CD4-positive, alpha-beta T cell treated with Interleukin-6 for 4 hours (primary cell): Measurements from ENCODE around the gene HIF3A.
"Not testable (repeated sequence)": the region's sequence is repeated elsewhere in the genome, so short reads cannot be mapped to it uniquely, and the experiment has no call there.

ENCODE experiments used
- DNase-seq: peaks from one replicate; pipeline ENCODE4 v3.0.0-alpha.2; 2020; ENCODE audit warnings: mixed read lengths

Gene HIF3A

DNA sequence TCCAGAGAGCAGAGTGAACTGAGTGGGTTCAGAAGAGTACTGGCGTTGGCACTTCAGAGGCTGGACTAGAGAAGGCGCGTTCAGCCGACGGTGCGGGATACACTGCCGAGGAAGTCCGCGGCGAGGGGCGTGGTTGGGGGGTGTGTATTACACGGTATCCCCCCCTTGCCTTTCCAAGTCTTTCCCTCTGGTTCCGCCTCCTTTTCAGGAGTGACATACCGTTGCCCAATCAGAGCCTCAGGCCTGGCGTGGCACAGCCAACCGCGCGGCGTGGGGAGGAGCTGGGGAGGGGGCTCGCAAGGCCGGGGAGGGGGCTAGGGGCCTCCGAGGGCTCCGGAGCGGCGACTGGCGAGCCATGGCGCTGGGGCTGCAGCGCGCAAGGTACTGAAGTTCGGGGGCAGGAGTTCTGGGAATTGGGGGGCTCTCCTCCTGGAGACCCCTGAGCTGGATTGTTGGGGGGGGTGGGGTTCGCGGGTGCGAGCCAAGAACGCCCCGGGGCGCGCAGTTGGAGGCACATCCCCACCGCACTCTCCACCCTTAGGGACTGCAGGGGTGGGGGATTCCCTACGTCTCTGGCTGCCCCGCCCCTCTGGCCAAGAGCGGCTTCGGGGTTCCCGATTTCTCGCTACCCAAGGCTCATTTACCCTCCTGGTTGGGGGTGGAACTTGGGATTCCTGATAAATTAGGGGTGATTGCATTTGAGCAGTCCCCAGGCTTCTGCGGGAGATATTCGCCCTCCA lies at the start of gene HIF3A:
TSS of gene HIF3A (plus strand) at position 321 of the 740 bp plus-strand sequence. CDS start at position 356, 35 bp downstream.
- no peak for DNase-seq

DNA sequence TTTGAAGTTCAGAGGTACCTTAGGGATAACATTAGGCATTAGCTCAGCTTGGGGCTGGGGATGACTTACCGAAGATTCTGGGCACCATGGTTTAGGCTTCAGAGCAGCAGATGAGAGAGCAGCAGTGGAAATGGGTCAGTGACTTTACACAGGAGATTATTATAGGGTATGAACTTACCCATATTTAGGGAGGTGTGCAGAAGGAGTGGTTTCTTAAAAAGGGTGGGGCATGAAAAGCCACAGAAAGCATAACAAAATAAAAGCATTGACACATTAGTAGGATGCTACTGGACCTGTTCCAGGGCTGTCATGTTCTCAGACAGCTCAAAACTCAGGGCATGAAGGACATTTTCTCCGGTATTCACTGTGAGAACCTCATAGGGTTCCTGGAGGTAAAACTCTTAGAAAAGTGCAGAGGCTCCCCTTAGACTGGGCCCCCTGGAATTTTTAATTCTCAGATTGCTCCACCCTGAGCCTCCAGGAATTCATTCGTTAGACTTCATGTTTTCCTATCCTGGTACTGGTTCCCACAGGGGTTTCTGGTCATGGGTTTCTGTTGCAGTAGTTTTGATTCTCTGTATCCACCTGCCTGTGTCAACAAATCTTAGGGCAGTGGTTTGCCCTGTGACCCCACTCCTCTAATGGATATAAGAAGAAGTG lies 46.6 kb upstream of the HIF3A start:
- no peak for DNase-seq

DNA sequence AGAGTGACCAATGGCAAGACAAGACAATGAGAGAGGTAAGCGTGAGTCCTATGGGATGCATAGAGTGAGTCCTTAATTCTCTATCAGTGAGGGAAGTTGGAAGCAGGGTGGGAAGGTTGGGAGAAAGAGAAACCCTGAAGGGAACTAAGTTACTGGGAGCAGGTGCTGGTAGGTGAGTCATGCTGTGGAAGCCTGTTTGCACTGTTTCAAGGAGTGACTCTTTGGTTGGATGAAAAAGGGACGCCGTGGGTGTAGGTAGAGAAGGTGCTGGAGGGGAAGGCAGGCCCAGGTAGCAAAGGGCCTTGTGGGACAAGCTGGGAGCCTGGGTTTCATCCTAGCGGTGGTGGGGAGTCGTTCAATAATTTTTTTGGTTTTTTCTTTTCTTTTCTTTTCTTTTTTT lies 45.4 kb upstream of the HIF3A start:
- DNase-seq, result no peak

DNA sequence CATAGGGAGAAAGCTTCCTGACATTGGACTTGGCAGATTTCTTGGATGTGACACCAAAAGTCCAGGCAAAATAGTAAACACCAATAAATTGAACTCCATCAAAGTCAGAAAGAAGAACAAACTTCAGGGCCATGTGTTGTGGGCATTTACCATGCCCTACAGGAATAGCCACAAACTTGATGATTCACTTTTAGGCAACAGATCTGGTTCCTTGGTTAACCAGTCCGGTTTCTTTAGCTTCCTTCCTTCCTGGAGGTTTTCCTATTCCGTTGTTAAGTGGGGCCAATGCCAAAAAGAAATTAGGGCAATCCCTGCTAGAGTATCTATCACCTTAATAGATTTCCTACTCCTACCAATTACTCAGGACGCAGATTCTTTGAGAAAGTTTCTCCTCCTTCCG lies 42.1 kb upstream of the HIF3A start:
- DNase-seq, result no peak

DNA sequence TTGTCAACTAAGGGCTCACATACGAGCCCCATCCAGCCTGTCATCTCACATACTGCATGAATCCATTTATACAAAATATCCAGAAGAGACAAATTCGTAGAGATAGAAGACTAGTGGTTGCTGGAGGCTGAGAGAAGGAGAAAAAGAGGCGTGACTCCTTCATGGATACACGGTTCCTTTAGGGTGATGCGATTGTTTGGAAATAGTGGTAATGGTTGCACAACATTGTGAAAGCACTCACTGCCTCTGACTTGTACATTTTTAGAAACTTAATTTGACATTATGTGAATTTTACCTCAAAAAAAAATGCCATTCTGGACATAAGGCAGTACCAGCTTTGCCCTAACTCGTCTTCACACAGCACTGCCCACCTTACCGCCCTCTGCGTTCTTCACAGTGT lies 40.0 kb upstream of the HIF3A start:
- no peak for DNase-seq

DNA sequence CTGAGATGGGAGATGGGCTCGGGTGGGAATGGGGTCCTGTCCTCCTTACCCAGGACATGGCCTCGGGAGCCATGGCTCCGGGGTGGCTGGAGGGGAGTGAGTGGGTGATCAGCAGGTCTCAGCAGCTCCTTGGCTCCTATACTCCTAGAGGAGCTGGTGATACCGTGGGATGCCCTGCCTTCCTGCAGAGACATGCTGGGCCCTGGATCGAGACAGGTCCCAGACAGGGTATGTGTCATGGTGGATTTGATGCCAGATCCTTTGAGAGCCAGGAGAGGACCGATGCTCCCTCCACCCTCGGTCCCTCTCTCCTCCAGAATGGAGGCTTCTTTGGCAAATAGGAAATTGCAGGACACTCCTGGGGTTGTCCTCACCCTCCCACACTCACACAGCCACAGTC lies 35.3 kb upstream of the HIF3A start:
- DNase-seq, result not testable (repeated sequence)

GRCh38 chr19:46262684-46263296 lies 34.1 kb upstream of the HIF3A start:
- DNase-seq, result peak; percentile 53

DNA sequence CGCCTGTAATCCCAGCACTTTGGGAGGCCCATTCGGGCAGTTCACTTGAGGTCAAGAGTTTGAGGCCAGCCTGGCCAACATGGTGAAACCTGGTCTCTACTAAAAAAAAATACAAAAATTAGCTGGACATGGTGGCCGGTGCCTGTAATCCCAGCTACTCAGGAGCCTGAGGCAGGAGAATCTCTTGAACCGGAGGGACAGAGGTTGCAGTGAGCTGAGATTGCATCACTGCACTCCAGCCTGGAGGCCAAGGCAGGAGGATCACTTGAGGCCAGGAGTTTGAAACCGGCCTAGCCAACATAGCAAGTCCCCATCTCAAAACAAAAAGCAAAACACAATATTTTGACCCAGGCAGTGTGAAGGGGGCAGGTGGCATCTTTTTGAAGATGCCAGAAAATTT lies 32.0 kb upstream of the HIF3A start:
- DNase-seq, result not testable (repeated sequence)

GRCh38 chr19:46265217-46265828 lies 31.5 kb upstream of the HIF3A start:
- DNase-seq, result peak; percentile 72

- DNase-seq, result no peak
Observed at GRCh38 chr19:46269101-46269500, 27.7 kb upstream of the HIF3A start.

- no peak for DNase-seq
Observed at GRCh38 chr19:46270521-46271256, 26.2 kb upstream of the HIF3A start.

DNA sequence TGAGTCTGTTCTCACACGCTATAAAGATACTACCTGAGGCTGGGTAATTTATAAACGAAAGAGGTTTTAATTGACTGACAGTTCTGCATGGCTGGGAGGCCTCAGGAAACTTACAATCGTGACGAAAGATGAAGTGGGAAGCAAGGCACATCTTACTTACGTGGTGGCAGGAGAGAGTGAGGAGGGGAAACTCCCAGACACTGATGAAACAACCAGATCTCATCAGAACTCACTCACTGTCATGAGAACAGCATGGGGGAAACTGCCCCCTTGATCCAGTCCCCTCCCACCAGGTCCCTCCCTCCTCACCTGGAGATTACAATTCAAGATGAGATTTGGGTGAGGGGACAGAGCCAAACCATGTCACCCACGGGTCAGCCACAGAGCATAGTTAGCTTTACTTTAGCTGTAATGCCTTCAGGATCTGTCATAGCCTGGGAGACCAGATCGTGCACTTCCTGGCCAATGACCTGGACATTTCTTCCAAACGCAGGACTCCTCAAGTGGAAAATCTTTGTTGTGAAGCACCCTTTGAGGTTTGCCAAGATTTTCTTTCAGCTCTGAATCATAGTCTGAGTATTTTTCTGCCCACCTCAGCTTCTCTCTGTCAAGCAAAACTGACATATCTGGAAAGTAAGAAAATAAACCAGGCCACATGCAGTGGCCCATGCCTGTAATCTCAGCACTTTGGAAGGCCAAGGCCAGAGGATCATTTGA lies 25.2 kb upstream of the HIF3A start:
- no peak for DNase-seq

DNA sequence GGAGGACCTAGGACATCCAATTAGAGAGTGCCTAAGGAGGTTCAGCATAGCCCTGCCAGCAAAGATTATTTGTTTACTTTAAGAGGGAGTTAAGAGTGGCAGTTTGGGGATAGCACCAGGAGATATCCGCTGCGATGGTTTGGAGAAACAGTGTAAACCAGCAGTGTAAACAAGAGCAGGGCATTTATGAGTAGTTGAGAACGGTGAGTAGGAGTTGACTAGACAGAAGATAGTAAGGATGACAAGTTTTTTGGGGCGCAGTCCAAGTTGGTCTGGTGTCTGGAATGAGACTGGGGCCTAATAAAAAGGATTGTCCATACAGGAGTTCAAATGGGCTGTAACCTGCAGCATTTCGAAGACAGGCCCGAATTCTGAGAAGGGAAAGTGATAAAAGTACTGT lies 22.9 kb upstream of the HIF3A start:
- not testable (repeated sequence) for DNase-seq

DNA sequence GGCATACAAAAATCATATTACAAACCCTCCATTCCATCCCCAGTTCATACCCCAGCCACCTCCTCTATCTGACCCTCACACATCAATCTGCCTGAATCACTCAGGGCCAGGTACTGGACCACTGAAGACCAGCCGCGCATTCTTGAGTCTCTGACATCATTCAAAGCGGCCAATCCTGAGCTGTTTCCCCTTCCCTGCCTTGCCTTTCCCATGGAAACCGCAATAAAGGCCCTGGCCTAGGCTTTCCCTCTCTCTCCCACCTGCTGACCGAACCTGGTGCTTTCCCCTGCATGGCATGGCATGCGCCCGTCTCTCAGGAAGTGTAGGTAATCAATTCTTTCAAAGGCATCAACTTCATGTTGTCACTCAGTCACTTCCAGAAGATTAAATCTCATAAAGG lies 17.7 kb upstream of the HIF3A start:
- no peak for DNase-seq

DNA sequence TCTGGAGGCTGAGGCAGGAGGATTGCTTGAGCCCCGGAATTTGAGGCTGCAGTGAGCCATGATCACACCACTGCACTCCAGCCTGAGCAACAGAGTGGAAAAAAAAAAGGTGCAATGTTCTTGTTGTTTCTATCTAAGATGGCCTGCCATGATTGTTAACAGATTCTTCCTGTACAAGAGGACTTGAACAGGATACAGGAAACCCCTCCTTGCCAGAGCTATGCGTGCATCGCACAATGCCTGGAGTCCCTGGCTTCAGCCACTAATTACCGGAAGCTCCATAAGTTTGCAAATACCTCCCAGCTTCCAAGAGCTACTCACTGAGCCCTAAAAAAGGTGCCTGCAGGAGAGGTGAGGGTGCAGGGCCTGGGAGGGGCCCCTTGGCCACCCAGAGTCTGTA lies 13.1 kb upstream of the HIF3A start:
- no peak for DNase-seq

DNA sequence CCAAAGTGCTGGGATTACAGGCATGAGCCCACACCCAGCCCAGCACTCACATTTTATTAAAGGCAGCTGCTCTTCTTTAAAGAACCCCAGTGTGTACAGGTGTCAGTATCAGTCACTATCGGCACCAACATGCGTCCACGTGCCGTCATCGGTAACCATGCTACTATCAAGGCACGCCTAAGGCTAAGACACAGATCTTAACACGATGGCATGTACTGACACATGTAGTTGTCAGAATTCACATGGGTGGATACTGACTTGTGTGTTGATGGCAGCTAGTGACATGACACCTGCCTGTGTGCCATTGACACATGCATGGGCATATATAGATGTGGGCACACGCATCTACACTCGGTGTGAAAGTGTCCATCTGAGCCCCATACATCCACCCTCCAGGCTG lies 12.2 kb upstream of the HIF3A start:
- DNase-seq, result no peak

DNA sequence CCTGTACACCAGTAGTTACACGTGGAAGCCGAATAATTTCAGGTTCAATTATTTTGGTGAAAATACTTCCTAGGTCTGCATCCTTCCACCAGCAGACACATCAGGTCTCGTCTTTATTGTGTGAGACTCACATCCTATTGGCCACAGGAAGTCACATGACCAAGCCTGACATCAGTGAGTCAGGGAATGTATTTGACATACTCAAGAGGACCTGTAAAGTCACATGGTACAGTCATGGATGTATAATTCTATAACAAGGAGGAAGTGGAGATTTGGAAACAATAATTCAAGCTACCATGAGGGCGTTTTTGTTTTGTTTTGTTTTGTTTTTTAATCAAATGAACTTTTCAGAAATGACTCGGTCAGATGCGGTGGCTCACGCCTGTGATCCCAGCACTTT lies 9.3 kb upstream of the HIF3A start:
- DNase-seq, result no peak

GRCh38 chr19:46288896-46289588 lies 7.8 kb upstream of the HIF3A start:
- DNase-seq, result no peak

- DNase-seq, result no peak
Observed at GRCh38 chr19:46289724-46290619, 6.9 kb upstream of the HIF3A start.

DNA sequence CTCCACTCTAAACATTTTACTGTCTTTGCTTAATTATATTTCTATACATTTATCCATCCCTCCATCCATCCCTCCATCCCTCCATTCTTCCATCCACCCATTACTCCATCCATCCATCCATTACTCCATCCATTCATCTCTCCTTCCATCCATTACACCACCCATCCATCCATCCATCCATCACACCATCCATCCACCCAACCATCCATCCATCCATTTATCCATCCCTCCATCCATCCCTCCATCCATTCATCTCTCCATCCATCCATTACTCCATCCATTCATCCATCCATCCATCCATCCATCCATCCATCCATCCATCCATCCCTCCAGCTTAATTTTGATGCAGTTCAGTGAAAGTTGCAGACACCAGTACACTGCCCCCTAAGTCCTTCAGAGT lies 5.0 kb upstream of the HIF3A start:
- no peak for DNase-seq

GRCh38 chr19:46294494-46294893 lies 2.3 kb upstream of the HIF3A start:
- DNase-seq, result no peak
